ENCODE results near the gene TOM1L2.

Gene TOM1L2

GRCh38 chr17:17919169-17920107 is 52.8 kb downstream of the TOM1L2 start:
- TF ChIP-seq GABPA (IDR thresholded peaks at IDR 0.05; ENCODE audit: low read depth) (no peak), CTCF (IDR thresholded peaks at IDR 0.05; ENCODE audit: insufficient read depth, low read length) (peak; percentile 22), REST (IDR thresholded peaks at IDR 0.05; ENCODE audit: insufficient replicate concordance, low read depth) (no peak)
- Histone ChIP-seq H3K4me3 (replicated peaks; ENCODE audit: insufficient read depth, low read length) (no peak overlapping the region), H3K27me3 (ENCODE audit: insufficient read depth, poor library complexity, severe bottlenecking) (no peaks in the 10 kb centered on the region), H3K27ac (replicated peaks) (no peak overlapping the region)
- peak in 1 of 2 experiments; percentile 61 for DNase-seq (ENCODE audit: low read depth in 1 of 2, low spot score in 1 of 2)

GRCh38 chr17:17917394-17917793 is 54.8 kb downstream of the TOM1L2 start:
- Histone ChIP-seq H3K27ac (replicated peaks) (no peak overlapping the region), H3K27me3 (ENCODE audit: insufficient read depth, poor library complexity, severe bottlenecking) (no peaks in the 10 kb centered on the region), H3K4me3 (replicated peaks; ENCODE audit: insufficient read depth, low read length) (no peak overlapping the region)
- no peak for TF ChIP-seq GABPA (IDR thresholded peaks at IDR 0.05; ENCODE audit: low read depth)
- no peak for TF ChIP-seq REST (IDR thresholded peaks at IDR 0.05; ENCODE audit: insufficient replicate concordance, low read depth)
- no peak for TF ChIP-seq CTCF (IDR thresholded peaks at IDR 0.05; ENCODE audit: insufficient read depth, low read length)
- TF ChIP-seq POLR2AphosphoS5 (IDR thresholded peaks at IDR 0.05; ENCODE audit: low read depth), result no peak
- no peak for DNase-seq (ENCODE audit: low read depth in 1 of 2, low spot score in 1 of 2)

GRCh38 chr17:17915183-17915582 is 57.0 kb downstream of the TOM1L2 start:
- Histone ChIP-seq H3K4me3 (replicated peaks; ENCODE audit: insufficient read depth, low read length) (no peak overlapping the region), H3K27me3 (ENCODE audit: insufficient read depth, poor library complexity, severe bottlenecking) (no peaks in the 10 kb centered on the region), H3K27ac (replicated peaks) (no peak overlapping the region)
- TF ChIP-seq SPI1 (IDR thresholded peaks at IDR 0.05; ENCODE audit: borderline replicate concordance, low read depth), result no peak
- no peak for TF ChIP-seq GABPA (IDR thresholded peaks at IDR 0.05; ENCODE audit: low read depth)
- TF ChIP-seq POLR2AphosphoS5 (IDR thresholded peaks at IDR 0.05; ENCODE audit: low read depth), result no peak
- no peak for TF ChIP-seq REST (IDR thresholded peaks at IDR 0.05; ENCODE audit: insufficient replicate concordance, low read depth)
- TF ChIP-seq CTCF (IDR thresholded peaks at IDR 0.05; ENCODE audit: insufficient read depth, low read length), result no peak
- DNase-seq (ENCODE audit: low read depth in 1 of 2, low spot score in 1 of 2), result no peak
